Ovary (tissue), 3 donors: ENCODE results near the gene SLC4A2.

ENCODE experiments used
- CTCF ChIP-seq, 3 donors: fragments of 450-650 bp in 2 of 3; fragments of 200-600 bp in 1 of 3; IDR thresholded peaks; one replicate each; pipeline versions ENCODE4 v1.5.1 to v1.8.0; 2016 to 2022; ENCODE audit warnings: antibody characterized with exemption in 3 of 3, mild to moderate bottlenecking in 1 of 3
- EP300 ChIP-seq: sonication (generic); formaldehyde crosslinking; IDR thresholded peaks from one replicate; pipeline ENCODE4 v1.6.1; 2017; ENCODE audit warnings: antibody characterized with exemption
- donor health status: DM: no; HTN: no; CAD: no.

- TF ChIP-seq EP300 (no peak), CTCF (IDR thresholded peaks at IDR 0.05) (no peak)
These were observed 32.0 kb downstream of the SLC4A2 start for GRCh38 chr7:151091431-151091830.
